ENCODE results near the gene AP4M1.

The AP4M1 gene

GRCh38 chr7:100101016-100101862 is at the start of gene AP4M1, which contains the start of gene MCM7:
TSS of gene AP4M1 (plus strand) at chr7:100101643. CDS start at chr7:100101715, 72 bp downstream.
TSS of gene MCM7 (minus strand) at chr7:100101397. CDS start at chr7:100101294, 103 bp downstream.
- DNase-seq: peak; percentile 100

- DNase-seq: peak; percentile 48
These were observed 48.2 kb upstream of the AP4M1 start for GRCh38 chr7:100053215-100053614.

GRCh38 chr7:100057006-100057405 is 44.4 kb upstream of the AP4M1 start:
- no peak for DNase-seq

GRCh38 chr7:100059251-100059739 is 42.1 kb upstream of the AP4M1 start:
- DNase-seq: no peak

- no peak for DNase-seq
These were observed 39.8 kb upstream of the AP4M1 start for GRCh38 chr7:100061518-100062193.

- no peak for DNase-seq
These were observed 38.1 kb upstream of the AP4M1 start for GRCh38 chr7:100063376-100063775.

- DNase-seq: no peak
These were observed 37.3 kb upstream of the AP4M1 start for GRCh38 chr7:100064162-100064561.

GRCh38 chr7:100065452-100066186 is 35.8 kb upstream of the AP4M1 start:
- peak; percentile 47 for DNase-seq

GRCh38 chr7:100066953-100067352 is 34.5 kb upstream of the AP4M1 start:
- no peak for DNase-seq

- DNase-seq: no peak
These were observed 31.5 kb upstream of the AP4M1 start for GRCh38 chr7:100069991-100070390.

GRCh38 chr7:100071018-100071723 is 30.3 kb upstream of the AP4M1 start:
- no peak for DNase-seq

GRCh38 chr7:100072462-100072861 is 29.0 kb upstream of the AP4M1 start:
- no peak for DNase-seq

GRCh38 chr7:100074841-100075240 is 26.6 kb upstream of the AP4M1 start:
- no peak for DNase-seq

- no peak for DNase-seq
These were observed 26.0 kb upstream of the AP4M1 start for GRCh38 chr7:100075418-100075817.

GRCh38 chr7:100077205-100077604 is 24.2 kb upstream of the AP4M1 start:
- no peak for DNase-seq

GRCh38 chr7:100079024-100079560 is 22.4 kb upstream of the AP4M1 start:
- no peak for DNase-seq

- DNase-seq: no peak
These were observed 20.4 kb upstream of the AP4M1 start for GRCh38 chr7:100080907-100081534.

- peak; percentile 99 for DNase-seq
These were observed 19.8 kb upstream of the AP4M1 start, which contains the start of gene ZNF3 for GRCh38 chr7:100081535-100082102. TSS of gene ZNF3 (minus strand) at chr7:100081723. CDS start at chr7:100077357, 4,366 bp downstream.

GRCh38 chr7:100082978-100083377 is 18.5 kb upstream of the AP4M1 start:
- DNase-seq: no peak

GRCh38 chr7:100085515-100085914 is 15.9 kb upstream of the AP4M1 start:
- DNase-seq: no peak

GRCh38 chr7:100087055-100087750 is 14.2 kb upstream of the AP4M1 start:
- peak; percentile 99 for DNase-seq
